Bronchial epithelial cell (primary cell): ENCODE measurements around the gene ABCC10. TPM values are rescaled to one million over a fixed set of nuclear protein-coding genes. Genes with fewer than 3 reads are reported as not detected.

ENCODE experiments used
- DNase-seq: peaks from one replicate; pipeline ENCODE4 v3.0.0-alpha.2; 2010; ENCODE audit warnings: low read depth
- FAIRE-seq: peaks from 2 replicates; lab custom pipeline; 2011; peaks lifted over from hg19 to GRCh38; lab: Jason Lieb, UNC
- H3K27me3 ChIP-seq: 2 replicates; pipeline ENCODE4 v1.5.1; 2011; ENCODE audit warnings: low read length; ENCODE audit not compliant: control insufficient read depth, insufficient read depth
- H3K36me3 ChIP-seq: 2 replicates; pipeline ENCODE4 v1.5.1; 2011; ENCODE audit warnings: low read length; ENCODE audit not compliant: control insufficient read depth, insufficient read depth
- H3K4me3 ChIP-seq: 2 replicates; pipeline ENCODE4 v1.5.1; 2011; ENCODE audit warnings: mild to moderate bottlenecking, low read depth, low read length, control low read depth
- total RNA-seq: library from RNA; depleted of rRNA; stranded (reverse); fragments of >200 nt; gene quantifications from 2 replicates; pipeline ENCODE4 v1.2.1, GENCODE V29; 2014
- TF ChIP-seq, protein P1 (sequence below): IDR thresholded peaks from 2 replicates; pipeline ENCODE4 v1.5.1; 2011; ENCODE audit warnings: mild to moderate bottlenecking, moderate library complexity, low read length, control low read depth, inconsistent platforms; ENCODE audit not compliant: insufficient read depth, severe bottlenecking

ABCC10 gene
- total RNA-seq, 1 donor from 2014 or later: 9.7 TPM

DNA sequence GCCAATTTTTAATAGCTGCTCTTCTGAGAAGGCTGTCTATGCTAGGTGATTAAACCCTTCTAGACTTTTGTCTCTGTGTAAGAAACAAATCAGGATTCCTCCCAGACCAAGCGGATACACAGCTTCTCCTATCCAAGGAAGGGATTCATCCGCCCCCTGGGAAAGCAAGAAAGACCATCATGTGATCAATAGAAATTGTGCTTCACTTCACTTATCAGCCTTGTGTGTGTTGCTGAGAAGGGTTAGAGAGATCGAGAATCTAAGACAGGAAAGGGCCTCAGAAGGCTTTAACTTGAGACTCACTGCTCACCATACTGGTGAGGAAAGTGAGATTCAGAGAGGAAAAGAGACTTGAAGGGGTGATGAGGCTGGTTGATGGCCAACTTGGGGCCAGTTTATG lies 1.5 kb downstream of the ABCC10 start:
- TF ChIP-seq, protein P1, sequence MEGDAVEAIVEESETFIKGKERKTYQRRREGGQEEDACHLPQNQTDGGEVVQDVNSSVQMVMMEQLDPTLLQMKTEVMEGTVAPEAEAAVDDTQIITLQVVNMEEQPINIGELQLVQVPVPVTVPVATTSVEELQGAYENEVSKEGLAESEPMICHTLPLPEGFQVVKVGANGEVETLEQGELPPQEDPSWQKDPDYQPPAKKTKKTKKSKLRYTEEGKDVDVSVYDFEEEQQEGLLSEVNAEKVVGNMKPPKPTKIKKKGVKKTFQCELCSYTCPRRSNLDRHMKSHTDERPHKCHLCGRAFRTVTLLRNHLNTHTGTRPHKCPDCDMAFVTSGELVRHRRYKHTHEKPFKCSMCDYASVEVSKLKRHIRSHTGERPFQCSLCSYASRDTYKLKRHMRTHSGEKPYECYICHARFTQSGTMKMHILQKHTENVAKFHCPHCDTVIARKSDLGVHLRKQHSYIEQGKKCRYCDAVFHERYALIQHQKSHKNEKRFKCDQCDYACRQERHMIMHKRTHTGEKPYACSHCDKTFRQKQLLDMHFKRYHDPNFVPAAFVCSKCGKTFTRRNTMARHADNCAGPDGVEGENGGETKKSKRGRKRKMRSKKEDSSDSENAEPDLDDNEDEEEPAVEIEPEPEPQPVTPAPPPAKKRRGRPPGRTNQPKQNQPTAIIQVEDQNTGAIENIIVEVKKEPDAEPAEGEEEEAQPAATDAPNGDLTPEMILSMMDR: no peak
- H3K36me3 ChIP-seq: peaks cover 9% of the 10 kb centered on the region
- H3K4me3 ChIP-seq: peak overlapping the region; percentile 96
- DNase-seq: no peak
- no peak for FAIRE-seq
- no peaks in the 10 kb centered on the region for H3K27me3 ChIP-seq

DNA sequence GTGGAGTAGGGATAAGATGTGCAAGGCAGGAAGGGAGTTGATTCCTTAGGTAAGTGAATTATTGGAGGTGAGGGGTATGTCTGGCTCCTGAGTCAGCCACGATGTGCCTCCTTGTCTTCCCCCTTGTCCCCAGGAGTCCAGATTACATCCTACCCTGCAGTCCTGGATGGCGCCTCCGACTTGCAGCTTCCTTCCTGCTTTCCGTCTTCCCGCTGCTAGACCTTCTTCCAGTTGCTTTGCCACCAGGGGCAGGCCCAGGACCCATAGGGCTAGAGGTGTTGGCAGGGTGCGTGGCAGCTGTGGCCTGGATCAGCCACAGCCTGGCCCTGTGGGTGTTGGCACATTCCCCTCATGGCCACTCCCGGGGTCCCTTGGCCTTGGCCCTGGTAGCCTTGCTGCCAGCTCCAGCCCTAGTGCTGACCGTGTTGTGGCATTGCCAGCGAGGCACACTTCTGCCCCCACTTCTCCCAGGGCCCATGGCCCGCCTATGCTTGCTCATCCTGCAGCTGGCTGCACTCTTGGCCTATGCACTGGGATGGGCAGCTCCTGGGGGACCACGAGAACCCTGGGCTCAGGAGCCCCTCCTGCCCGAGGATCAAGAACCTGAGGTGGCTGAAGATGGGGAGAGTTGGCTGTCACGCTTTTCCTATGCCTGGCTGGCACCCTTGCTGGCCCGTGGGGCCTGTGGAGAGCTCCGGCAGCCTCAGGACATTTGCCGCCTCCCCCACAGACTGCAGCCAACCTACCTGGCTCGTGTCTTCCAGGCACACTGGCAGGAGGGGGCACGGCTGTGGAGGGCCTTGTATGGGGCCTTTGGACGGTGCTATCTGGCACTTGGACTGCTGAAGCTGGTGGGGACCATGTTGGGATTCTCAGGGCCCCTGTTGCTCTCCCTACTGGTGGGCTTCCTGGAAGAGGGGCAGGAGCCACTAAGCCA lies 4.9 kb downstream of the ABCC10 start:
- peaks cover 9% of the 10 kb centered on the region for H3K36me3 ChIP-seq
- FAIRE-seq (no peak), DNase-seq (no peak)
- no peaks in the 10 kb centered on the region for H3K27me3 ChIP-seq
- H3K4me3 ChIP-seq: no peak overlapping the region
- TF ChIP-seq, protein P1: no peak

DNA sequence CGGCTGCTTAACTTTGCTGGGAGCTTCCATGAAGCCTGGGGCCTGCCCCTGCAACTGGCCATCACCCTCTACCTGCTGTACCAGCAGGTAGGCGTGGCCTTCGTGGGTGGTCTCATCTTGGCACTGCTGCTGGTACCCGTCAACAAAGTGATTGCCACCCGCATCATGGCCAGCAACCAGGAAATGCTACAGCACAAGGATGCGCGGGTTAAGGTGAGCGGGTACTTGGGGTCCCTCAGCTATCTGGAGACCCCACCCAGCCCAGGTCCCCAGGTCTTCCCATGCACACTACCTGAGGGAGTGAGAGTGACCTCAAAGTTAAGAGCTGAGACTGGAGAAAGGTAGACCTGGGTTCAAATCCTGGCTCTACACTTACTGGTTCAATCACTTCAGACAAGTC lies 5.8 kb downstream of the ABCC10 start:
- FAIRE-seq (no peak), DNase-seq (no peak)
- Histone ChIP-seq H3K27me3 (no peaks in the 10 kb centered on the region), H3K36me3 (peaks cover 13% of the 10 kb centered on the region), H3K4me3 (no peak overlapping the region)
- TF ChIP-seq, protein P1: no peak

DNA sequence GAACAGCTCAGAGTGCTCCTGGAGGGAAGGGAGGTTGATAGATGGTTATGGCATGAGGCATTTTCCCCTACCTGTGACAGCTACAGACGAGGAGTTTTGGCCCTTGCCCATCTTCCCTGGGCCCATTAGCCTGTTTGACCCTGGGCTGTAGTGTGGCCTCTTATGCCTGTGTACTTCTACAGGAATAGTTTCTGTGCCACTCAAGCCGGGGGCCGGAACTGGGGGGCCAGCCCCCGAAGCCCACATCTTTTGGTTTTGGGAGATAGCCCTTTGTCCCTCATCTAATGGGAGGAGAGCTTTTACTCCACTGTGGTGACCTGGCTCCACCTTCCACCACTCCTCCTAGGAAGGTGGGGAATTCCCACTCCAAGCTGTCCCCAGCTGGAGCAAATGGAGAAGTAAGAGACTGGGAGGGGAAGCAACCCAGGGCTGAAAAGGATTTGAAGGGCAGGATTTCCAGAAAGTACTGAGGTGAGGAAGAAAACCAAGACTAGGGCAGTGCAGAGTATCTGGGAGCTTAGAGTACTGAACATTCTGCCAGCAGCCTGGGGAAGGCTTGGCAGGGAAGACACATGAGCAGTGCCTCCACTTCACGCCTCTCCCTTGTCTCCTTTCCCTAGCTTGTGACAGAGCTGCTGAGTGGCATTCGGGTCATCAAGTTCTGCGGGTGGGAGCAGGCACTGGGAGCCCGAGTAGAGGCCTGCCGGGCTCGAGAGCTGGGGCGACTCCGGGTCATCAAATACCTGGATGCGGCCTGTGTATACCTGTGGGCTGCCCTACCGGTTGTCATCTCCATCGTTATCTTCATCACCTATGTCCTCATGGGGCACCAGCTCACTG lies 6.9 kb downstream of the ABCC10 start:
- no peak for FAIRE-seq

DNA sequence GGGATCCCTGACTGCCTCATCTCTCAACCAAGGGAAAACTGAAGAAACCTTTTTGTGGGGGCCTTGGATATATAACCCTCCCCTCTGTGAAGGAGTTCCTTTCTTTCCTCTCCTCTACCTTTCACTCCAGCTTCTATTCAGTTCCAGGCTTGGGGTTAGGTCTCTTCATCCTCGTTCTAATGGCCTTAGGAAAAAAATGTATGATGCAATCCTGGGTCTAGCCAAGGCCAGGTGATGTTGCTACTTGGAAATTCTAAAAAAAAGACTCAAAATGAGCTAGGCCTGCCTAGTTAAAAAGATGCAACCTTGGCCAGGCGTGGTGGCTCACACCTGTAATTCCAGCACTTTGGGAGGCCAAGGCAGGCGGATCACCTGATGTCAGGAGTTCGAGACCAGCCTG lies 7.6 kb downstream of the ABCC10 start:
- Histone ChIP-seq H3K4me3 (no peak overlapping the region), H3K27me3 (no peaks in the 10 kb centered on the region), H3K36me3 (peaks cover 21% of the 10 kb centered on the region)
- TF ChIP-seq, protein P1: no peak
- no peak for FAIRE-seq
- no peak for DNase-seq

More for the DNA sequence above, 6.9 kb downstream of the ABCC10 start:
- DNase-seq: no peak
- TF ChIP-seq, protein P1: no peak
- H3K4me3 ChIP-seq: no peak overlapping the region
- no peaks in the 10 kb centered on the region for H3K27me3 ChIP-seq
- peaks cover 21% of the 10 kb centered on the region for H3K36me3 ChIP-seq
